HG03108 (cell line): Measurements from ENCODE around the gene ZNF691.
"Not testable (repeated sequence)": the region's sequence is repeated elsewhere in the genome, so short reads cannot be mapped to it uniquely, and the experiment has no call there.

ENCODE experiments used
- ATAC-seq: cut with Tn5 transposase; IDR thresholded peaks from one replicate; pipeline ENCODE4 v1.9.1; 2021; ENCODE audit warnings: moderate library complexity; ENCODE audit not compliant: unreplicated experiment

ZNF691 gene, protein sequence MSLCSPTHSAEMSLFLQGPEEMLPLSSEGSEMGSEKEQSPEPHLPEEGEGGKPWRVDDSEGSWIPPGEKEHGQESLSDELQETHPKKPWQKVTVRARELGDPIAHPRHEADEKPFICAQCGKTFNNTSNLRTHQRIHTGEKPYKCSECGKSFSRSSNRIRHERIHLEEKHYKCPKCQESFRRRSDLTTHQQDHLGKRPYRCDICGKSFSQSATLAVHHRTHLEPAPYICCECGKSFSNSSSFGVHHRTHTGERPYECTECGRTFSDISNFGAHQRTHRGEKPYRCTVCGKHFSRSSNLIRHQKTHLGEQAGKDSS

DNA sequence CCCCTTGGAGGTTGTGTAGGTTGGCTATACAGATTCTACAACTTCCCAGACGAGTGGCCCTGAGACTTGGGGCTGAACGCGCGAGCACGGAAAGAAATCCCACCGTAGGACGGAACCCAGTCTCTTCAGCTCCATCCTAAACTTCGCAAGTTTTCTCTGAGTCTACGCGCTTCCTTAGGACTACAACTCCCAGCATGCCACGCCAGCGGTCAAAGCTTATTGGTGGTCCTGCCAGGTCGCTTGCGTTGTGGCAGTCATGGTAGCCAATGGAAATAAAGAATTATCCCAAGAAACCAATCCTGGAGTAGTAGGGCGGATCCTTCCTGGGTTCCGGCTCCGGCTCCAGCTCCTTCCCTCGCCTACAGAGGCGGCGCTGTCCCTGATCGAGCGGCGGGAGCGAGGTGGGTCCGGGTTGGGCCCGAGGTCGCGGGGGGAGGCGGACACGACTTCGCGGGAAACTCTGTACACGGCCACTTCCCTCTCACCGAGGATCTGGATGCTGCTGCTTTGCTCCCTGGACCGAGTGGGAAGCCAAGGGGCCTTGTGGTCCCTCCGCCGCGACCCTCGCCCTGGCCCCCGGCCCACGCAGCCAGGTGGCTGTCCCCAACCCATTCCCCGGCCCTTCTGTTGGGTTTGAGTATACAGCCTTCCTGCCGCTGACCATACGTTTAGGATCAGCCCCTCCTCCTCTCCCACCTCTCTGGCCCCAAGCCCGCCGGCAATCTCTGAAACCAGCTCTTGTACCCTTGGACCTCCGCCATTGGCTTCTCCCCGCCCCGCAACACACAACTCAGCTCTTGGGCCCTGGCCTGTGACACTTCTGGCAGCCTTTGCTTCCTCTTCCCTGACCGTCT lies at the start of gene ZNF691:
ZNF691 (plus strand) TSS at position 357 of the 854 bp plus-strand sequence. CDS start 3,046 bp downstream, outside the sequence.
- ATAC-seq = peak; percentile 89

DNA sequence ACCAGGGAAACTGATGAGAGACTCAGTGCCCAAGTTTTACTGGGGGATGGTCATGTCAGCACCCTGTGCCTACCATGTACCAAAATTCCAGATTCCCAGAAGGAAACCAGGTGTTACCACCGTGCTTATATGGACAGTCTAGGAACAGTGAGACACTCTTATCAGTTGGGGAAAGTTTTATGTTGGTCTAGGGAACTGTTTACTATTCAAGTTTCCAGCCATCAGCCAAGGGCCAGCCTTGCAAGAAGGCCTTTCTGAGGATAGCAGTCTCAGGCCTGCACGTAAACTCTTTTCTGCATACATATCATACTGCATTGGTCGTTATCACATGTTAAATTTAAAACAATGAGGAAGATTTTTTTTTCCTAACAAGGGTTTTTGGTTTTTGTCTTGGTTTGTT lies 49.0 kb upstream of the ZNF691 start:
- ATAC-seq = no peak

DNA sequence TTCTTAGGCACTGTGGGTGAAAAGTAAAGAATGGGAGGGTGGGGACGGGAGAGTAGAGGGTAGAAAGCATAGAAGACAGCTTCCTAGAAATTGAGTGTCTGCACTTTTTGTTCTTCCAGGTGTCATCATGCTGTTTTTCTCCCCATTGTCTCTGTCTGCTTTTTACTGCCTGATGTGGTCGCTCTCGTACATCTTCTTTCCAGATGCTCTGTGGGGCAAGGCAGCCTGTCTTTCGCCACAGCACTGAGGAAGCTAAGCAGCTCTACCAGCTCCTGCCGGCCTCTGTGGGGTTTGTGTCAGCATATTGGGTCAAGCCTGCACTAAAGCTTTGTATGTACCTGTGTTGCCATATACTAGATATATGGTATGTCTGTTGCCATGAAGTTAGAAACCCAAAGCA lies 48.4 kb upstream of the ZNF691 start:
- ATAC-seq = no peak

DNA sequence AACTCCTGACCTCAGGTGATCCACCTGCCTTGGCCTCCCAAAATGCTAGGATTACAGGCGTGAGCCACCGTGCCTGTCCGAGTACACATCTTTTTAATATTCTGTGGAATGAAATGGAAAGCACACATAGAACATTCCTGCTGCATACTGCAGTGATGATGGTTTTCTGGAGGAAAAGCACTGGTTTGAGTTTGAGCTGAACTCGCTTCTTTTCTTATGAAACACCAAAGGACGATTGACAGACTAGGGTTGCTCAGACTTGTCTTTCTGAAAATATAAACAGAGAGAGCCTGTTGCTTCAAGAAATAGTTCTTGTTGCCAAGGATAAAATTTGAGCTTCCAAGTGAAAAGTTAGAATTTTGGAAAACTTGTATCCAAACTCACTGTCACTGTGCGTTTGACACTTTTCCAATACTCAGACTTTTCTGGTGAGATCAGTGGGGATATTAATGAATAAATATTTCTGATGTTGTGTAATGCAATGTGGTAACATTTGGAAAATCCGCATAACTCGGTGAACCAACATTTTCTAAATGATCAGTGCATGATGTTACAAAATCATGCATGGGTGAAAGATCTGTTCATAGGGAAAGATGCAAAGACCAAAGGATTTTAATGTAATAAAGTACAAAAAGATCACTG lies 44.5 kb upstream of the ZNF691 start:
- no peak for ATAC-seq

DNA sequence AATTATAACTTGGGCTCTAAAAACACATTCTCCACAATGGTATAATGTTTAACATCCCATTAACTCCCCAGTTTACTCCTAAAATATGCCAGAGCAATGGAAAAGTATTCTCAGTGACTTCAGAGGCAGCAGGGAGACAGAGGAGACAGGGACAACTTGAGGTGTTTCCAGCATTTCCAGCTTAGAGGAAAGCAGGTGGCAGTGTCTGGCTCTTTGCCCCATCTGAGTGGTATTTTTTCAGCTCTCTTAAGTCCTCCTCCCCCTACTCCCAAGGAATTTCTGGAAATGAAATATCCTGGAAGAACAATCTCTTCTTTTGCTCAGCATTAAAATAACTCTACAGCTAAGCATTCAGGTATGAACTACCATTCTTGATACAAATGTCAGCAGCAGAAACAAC lies 40.2 kb upstream of the ZNF691 start:
- ATAC-seq = no peak

DNA sequence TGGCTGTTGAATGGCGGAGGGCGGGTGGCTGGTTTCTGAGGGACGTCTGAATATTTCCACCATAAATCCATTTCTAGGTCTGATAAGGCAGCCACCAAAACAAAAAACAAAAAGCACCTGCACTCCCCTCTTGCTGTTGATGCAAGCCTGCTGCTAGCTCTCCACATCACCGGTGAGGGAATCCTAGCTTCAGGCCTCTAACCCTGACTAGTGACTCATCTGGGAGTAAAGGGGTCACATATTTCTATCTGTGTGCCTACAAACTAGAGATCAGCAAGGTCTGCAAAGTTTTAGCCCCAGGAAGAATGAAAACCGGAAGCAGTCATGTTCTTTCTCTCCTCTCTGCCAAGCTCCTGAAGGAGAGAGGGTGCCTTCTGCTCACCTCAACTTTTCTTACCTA lies 39.8 kb upstream of the ZNF691 start:
- ATAC-seq = no peak

DNA sequence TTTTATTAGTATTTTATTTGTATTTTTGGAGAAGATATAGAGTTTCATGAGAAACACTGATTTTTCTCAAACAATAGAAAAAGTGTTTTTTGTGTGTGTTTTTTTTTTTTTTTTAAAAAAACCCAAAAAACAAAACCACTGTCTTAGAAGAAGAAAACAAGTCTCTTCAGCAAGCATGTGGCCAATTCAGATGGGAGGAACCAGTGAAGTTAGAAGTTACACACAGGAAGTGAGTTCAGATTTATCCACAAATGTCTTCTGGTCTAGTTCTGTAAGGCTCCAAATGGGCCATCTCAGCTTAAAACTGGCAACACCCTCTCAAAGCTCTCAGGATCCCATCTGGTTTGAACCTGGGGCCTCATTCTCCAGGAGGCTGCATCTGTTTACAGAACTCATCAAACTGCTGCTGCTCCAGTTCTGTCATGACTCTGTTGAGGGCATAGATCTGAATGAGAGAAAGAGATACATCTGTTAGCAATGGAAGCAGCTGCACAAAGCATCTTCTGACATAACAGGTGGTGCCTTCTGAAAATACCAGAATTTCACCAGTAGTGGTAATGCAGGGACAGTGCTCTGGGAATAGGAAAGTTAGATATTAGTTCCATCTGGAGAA lies 39.3 kb upstream of the ZNF691 start:
- ATAC-seq = no peak

DNA sequence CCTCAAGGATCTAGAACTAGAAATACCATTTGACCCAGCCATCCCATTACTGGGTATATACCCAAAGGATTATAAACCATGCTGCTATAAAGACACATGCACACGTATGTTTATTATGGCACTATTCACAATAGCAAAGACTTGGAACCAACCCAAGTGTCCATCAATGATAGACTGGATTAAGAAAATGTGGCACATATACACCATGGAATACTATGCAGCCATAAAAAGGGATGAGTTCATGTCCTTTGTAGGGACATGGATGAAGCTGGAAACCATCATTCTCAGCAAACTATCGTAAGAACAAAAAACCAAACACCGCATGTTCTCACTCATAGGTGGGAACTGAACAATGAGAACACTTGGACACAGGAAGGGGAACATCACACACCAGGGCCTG lies 31.6 kb upstream of the ZNF691 start:
- ATAC-seq = not testable (repeated sequence)

DNA sequence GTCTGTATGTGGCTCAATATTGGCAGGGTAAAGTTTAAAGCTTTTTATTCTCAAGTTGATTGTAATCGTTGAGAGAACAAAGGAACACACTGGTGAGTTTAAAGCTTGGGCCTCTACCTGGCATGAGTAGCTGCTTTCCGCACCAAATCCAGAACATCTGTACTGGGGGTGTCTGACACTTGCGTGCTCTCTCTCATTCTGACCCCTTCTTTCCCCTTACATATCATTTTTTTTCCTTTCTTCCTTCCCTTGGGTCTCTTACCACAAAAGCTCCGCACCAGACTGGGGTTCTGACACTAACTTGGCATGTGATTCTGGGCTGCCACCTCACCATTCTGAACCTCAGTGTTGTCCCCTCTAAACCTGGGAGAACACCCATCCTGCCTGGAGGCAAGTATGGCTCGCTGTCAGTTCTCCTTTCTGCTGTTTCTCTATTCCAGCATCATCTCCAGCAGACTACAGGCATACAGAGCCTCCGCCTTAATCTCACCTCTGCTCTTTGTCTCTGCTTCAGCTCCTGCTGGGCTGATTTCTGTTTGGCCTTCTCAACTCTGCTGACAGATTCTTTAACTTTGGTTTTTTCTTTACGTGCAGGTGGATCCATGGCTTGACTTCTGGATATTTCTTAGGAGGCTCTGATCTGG lies 30.4 kb upstream of the ZNF691 start:
- no peak for ATAC-seq

DNA sequence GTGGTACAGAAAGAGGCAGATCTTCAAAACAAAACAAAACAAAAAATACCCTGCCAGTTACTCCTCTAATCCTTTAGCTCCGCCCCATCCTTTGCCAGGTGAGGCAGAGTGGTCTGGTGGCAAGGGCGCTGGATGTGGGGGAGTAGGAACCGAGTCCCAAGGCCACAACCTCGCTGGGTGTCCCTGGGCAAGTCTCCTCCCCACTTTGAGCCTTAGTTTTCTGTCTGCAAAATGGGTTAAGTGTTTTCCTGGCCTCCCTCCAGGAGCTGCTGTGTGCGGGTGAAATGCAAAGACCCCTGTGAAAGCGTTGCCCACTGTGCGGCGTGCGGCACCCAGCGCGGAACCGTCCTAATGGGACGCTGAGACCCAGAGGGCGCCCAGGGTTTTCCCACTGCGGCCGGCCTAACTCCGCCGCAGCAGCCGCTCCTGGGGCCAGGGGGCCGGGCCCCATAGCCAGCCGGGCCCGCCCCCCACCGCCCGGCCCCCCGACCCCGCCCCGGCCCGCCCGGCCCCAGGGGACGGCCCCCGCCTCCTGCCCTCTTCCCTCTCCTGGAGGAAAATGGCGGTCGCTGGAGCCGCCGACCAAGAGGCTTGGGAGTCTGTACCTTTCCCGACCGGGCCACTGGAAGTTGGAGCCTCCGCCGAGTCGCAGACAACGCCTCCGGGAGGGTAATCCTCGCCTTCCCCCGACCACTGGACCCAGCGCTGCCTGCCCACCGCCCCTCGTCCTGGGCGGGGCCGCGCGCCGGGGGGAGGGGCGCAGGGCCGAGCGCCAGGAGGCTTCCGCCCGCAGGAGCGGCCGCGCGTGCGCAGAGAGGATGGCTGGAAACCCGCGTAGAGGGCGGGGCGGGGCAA lies 29.6 kb upstream of the ZNF691 start, which contains the start of the genes ERMAP and SVBP:
ERMAP (plus strand) TSS at position 538 of the 855 bp plus-strand sequence. CDS start 13,327 bp downstream, outside the sequence.
SVBP (minus strand) TSS at position 813 of the 855 bp plus-strand sequence. CDS start 853 bp downstream, outside the sequence.
- ATAC-seq = peak; percentile 80

DNA sequence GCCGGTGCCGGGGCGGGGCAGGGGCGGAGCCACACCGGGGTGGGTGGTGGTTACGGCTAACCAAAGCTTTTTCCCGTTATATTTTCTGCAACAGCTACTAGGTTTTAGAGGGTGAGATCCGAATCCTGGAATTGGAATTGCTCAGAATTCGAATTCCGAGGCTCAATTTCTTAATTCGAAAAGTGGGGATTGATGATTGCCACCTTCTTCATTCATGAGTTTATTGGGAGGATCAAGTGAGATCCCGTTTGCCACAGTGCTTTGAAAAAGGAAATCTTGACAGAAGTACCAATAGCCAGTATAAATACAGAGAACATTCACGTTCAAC lies 29.0 kb upstream of the ZNF691 start:
- ATAC-seq = no peak

DNA sequence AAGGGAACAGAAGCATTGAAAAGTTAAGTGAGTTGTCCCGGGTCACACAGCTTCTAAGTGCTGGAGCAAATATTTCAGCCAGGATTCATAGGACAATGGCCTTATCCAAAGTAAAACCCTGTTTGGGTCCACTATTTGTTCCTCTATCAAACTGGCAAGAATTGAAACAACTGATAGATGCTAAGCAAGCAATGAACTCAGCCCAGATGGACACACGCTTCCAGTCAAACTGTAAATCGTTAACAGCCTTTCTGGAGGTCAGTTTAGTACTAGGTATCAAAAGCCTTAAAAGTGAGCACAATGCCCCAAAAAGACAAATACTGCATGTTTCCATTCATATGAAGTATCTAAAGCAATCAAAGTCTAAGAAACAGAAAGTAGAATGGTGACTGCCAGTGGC lies 28.4 kb upstream of the ZNF691 start:
- no peak for ATAC-seq

DNA sequence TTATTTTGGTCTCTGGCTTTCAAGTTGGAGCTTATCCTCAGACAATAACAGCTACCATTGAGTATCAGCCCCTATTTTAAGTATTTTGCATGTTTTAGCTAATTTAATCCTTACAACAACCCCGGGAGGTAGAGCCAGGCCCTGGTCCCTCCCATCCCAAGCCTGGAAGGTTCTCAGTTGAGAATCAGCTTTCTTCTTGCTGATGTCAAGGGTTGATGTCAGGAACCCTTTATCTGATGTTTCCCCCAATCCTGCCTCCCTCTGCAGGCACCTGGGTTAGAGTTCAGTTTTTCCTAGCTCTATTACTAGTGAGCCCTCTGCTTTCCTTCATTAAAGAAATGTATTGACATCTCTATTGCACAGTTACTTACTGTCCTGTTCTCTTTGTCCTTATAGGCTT lies 25.6 kb upstream of the ZNF691 start:
- no peak for ATAC-seq

DNA sequence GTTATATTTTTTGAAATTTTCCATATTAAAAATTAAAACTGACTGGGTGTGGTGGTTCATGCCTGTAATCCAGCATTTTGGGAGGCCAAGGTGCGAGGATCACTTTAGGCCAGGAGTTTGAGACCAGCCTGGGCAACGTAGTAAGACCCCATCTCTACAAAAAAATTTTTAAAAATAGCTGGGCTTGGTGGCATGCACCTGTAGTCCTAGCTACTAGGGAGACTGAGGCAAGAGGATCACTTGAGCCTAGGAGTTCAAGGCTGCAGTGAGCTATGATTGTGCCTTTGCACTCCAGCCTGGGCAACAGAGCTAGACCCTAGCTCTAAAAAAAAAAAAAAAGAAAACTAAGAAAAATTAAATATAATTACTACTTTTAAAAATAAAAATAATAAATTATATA lies 24.7 kb upstream of the ZNF691 start:
- ATAC-seq = no peak

DNA sequence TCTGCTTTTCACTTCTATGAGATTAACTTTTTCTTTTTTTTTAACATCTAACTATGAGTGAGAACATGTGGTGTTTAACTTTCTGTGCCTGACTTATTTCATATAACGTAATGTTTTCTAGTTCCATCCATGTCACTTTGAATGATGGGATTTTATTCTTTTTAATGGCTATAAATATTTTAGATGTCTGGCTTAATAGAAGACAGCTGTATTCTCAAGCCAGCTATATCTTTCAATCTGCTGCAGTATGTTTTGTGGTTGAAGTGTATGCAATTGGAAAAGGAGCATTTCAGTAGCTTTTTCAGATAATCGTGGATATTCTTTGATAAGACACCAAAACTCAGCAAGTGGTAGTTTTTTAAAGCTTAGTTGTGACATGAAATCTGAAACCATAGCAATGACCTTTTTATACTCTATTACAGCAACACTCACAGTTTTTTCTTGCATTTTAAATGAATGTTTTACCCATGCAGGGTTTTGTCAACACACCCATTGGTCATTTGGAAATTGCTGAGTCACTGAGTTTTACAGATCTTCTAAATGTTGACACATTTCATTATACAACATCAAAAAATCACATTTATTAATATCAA lies 23.5 kb upstream of the ZNF691 start:
- ATAC-seq = no peak

DNA sequence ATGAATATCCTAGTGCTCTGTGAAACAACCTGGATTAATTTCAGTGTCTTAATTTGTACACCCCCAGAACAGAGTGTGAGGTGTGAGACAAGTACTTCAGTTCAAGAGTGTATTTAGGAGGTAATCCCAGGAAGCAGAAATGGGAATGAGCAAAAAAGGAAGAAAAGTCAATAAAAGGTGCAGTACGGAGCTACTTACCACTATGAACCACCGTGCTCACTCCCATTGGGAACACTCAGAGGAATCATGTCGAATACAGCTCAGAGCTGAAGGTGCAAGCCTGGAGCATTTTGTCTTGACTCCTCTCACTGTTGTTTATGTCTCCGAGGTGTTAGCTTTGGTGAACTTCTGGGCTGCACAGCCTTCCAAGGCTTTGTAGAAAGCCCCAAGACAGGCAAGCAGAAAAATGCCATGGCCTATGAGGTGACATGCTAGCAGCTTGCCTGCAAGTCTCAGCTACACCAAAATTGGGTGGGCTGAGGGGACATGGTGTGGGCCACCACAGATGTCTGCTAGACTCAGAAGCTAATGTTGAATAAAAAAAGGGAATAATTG lies 21.9 kb upstream of the ZNF691 start:
- ATAC-seq = no peak

DNA sequence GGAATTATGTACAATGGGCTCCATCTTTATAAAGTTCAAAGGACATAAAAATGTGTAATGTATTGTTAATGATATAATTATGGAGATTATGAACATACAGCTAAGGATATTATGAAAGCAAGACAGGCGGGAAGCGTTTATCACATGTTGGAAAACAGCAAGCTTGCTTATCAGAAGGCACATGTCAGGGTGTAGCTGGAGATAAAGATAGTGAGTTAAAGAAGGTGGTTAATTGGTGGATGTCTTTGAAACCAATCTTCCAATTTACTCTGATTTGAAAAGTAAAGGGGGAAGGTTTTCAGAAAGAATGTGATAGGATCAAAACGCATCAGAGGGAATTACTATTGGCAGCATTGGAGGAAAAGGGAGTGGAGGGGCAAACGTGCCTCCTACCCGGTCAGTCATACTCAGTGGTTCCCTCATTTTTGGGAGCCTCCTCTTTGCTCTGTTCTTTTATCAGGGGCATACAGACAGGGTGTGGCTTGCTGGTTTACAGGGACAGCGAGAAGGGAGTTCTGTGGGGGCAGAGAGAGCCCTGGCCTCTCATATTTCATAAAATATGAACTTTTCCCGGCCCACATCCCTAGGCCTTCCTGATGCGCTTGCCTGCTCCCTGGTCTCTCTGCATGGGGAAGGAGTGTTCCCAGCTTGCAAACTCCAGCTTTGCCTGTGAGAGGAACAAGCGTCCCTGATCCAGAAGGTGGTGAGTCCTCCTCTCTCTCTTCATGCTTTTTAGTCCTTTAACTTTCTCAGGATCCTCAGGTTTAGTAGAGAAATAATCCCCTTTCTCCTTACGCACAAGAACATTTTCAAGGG lies 21.2 kb upstream of the ZNF691 start:
- ATAC-seq = no peak

DNA sequence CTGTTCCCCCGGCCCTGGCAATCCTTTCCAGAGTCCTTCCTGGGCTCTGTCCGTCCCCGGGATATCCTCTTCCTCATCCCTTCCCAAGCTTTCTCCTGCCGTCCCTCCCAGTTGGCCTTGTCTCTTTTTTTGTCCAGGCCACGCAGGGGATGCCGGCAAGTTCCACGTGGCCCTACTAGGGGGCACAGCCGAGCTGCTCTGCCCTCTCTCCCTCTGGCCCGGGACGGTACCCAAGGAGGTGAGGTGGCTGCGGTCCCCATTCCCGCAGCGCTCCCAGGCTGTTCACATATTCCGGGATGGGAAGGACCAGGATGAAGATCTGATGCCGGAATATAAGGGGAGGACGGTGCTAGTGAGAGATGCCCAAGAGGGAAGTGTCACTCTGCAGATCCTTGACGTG lies 15.8 kb upstream of the ZNF691 start:
- ATAC-seq = no peak
